ENCODE data around the gene SAMD4B. TPM values are rescaled to one million over a fixed set of nuclear protein-coding genes. Genes with fewer than 3 reads are reported as not detected.
"Not testable (repeated sequence)": the region's sequence is repeated elsewhere in the genome, so short reads cannot be mapped to it uniquely, and the experiment has no call there.

Gene SAMD4B
- total and polyA plus RNA-seq, 4 donors, result 25.8 to 145 (median 97.7) TPM

- not testable (repeated sequence) for H3K27ac ChIP-seq (ENCODE audit: low read depth, low read length); H3K9me3 ChIP-seq (ENCODE audit: control insufficient read depth, insufficient read depth, low read length); DNase-seq (ENCODE audit: low read depth in 4 of 6, low spot score in 6 of 6); H3K4me3 ChIP-seq (ENCODE audit: low read depth, low read length)
- 97% methylated on average over 5 of the region's 7 CpGs for WGBS (ENCODE audit: insufficient coverage)
- H3K27me3 ChIP-seq (ENCODE audit: control insufficient read depth, insufficient read depth, low read length), result peaks cover 23% of the 10 kb centered on the region
- H3K4me1 ChIP-seq (ENCODE audit: control insufficient read depth, insufficient read depth, low read length), result peaks cover 36% of the 10 kb centered on the region
- H3K36me3 ChIP-seq (ENCODE audit: control insufficient read depth, insufficient read depth, low read length), result peaks cover 53% of the 10 kb centered on the region
Observed at GRCh38 chr19:39309305-39309670, 32.9 kb upstream of the SAMD4B start.

DNA sequence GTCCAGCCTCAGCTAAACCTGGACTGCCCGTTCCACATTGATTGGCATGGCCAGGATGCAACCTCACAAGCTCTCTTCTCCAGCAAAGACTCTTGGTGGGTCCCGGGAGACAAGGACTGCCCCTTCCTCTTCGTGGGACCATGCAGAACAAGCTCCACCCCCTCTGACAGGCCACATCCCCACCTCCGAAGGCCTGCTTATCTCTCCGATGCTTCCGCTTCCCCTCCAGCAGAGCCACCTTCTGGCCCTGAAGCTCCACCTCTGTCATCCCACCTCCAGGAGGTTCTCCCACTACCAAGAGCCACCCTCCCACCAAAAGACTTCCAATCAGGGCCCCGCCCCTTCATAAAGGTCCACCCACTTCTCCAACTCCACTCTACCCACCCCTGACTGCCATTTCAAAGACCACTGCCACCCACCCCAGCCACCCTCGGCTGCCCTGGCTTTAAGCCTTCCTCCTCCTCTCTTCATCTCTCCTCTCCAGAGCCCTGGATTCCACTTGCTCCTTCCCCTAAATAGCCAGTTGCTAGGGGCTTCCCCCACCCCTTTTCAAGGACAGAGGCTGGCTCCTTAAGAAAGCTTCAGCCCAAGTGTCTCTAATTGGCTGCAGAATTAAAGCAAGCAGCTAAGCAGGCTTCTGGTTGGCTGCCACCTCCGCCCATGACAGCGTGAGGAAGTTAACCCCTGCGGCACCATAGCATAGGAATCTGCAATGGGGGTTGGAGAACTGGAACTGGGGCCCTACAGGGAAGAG, 31.5 kb upstream of the SAMD4B start:
- Histone ChIP-seq H3K9me3 (ENCODE audit: control insufficient read depth, insufficient read depth, low read length) (no peaks in the 10 kb centered on the region), H3K4me3 (ENCODE audit: low read depth, low read length) (no peak overlapping the region), H3K4me1 (ENCODE audit: control insufficient read depth, insufficient read depth, low read length) (peaks cover 31% of the 10 kb centered on the region), H3K27me3 (ENCODE audit: control insufficient read depth, insufficient read depth, low read length) (peaks cover 23% of the 10 kb centered on the region), H3K27ac (ENCODE audit: low read depth, low read length) (no peak overlapping the region), H3K36me3 (ENCODE audit: control insufficient read depth, insufficient read depth, low read length) (peaks cover 68% of the 10 kb centered on the region)
- peak in 4 of 6 donors; percentile 43 to 87 (median 71) for DNase-seq (ENCODE audit: low read depth in 4 of 6, low spot score in 6 of 6)
- 49% methylated on average over 11 of the region's 11 CpGs for WGBS (ENCODE audit: insufficient coverage)

DNA sequence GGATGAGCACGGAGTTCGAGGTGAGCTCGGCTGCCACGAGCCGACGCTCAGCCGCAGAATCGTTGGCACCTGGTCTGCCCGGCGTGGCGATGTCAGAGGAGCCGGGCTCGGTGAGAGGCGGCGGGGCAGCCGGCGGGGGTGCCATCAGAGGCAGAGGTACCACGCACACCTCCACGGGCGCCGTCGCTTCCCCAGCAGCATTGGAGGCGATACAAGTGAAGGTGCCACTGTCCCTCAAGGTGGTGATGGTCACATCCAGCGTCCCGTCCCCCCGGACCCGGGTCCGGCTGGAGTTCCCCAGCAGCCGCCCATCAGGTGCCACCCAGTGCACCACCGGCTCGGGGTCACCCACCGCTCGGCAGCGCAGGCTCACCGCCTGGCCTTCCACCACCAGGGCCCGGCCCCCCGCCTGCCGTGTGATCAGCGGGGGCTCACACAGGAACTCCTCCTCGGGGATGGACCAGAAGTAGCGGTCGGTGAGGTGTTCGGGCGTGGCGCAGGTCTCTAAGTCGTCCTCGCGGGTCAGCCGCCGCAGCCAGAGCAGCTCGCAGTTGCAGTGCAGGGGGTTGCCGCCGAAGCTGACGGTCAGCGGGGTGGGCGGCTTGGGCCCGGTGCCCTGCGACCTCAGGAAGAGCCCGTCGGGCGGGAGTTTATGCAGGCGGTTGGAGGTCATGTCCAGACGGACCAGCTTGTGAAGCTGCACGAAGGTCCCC, 28.0 kb upstream of the SAMD4B start:
- 97% methylated on average over 64 of the region's 64 CpGs for WGBS (ENCODE audit: insufficient coverage)
- no peak overlapping the region for H3K27ac ChIP-seq (ENCODE audit: low read depth, low read length)
- peaks cover 60% of the 10 kb centered on the region for H3K36me3 ChIP-seq (ENCODE audit: control insufficient read depth, insufficient read depth, low read length)
- H3K4me1 ChIP-seq (ENCODE audit: control insufficient read depth, insufficient read depth, low read length), result peaks cover 15% of the 10 kb centered on the region
- no peaks in the 10 kb centered on the region for H3K9me3 ChIP-seq (ENCODE audit: control insufficient read depth, insufficient read depth, low read length)
- no peak for DNase-seq (ENCODE audit: low read depth in 4 of 6, low spot score in 6 of 6)
- H3K4me3 ChIP-seq (ENCODE audit: low read depth, low read length), result no peak overlapping the region
- H3K27me3 ChIP-seq (ENCODE audit: control insufficient read depth, insufficient read depth, low read length), result no peaks in the 10 kb centered on the region

GRCh38 chr19:39315933-39316332, 26.3 kb upstream of the SAMD4B start:
- no peak for DNase-seq (ENCODE audit: low read depth in 4 of 6, low spot score in 6 of 6)
- H3K27me3 ChIP-seq (ENCODE audit: control insufficient read depth, insufficient read depth, low read length), result no peaks in the 10 kb centered on the region
- no peak overlapping the region for H3K4me3 ChIP-seq (ENCODE audit: low read depth, low read length)
- no peaks in the 10 kb centered on the region for H3K9me3 ChIP-seq (ENCODE audit: control insufficient read depth, insufficient read depth, low read length)
- peaks cover 17% of the 10 kb centered on the region for H3K4me1 ChIP-seq (ENCODE audit: control insufficient read depth, insufficient read depth, low read length)
- H3K36me3 ChIP-seq (ENCODE audit: control insufficient read depth, insufficient read depth, low read length), result peaks cover 55% of the 10 kb centered on the region
- no peak overlapping the region for H3K27ac ChIP-seq (ENCODE audit: low read depth, low read length)
- no CpG with 5 or more reads among the region's 1 CpG for WGBS (ENCODE audit: insufficient coverage)

DNA sequence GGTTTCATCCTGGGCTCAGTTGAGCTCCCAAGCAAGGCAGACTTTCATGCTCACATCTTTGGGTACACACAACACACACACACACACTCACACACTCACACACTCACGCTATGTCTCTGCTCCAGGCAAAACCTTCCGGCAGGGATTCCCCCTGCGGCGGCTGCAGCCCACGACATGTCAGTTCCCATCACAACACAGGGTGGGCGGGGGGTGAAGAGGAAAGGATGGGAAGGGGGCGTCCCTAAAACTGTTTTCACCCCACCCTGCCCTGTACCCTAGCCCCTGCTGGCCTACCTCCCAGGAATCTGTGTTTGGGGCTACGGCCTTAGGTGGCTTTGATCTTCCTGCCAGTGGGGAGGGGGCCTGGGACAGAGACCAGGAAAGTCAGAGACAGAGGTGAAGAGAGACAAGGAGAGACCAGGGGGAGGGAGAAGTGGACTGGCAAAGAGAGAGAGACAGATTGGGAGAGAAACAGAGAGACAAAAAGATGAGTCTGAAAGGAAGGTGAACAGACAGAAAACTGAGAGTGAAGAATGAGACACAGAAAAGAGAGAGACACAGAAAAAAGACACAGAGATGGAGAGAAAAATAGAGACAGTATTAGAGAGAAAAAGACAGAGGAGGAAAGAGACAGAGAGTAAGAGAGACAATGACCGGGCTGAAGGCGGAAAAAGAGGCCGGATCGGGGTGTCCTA, 25.4 kb upstream of the SAMD4B start:
- no peak for DNase-seq (ENCODE audit: low read depth in 4 of 6, low spot score in 6 of 6)
- Histone ChIP-seq H3K4me1 (ENCODE audit: control insufficient read depth, insufficient read depth, low read length) (peaks cover 14% of the 10 kb centered on the region), H3K36me3 (ENCODE audit: control insufficient read depth, insufficient read depth, low read length) (peaks cover 52% of the 10 kb centered on the region), H3K4me3 (ENCODE audit: low read depth, low read length) (no peak overlapping the region), H3K27ac (ENCODE audit: low read depth, low read length) (no peak overlapping the region), H3K9me3 (ENCODE audit: control insufficient read depth, insufficient read depth, low read length) (no peaks in the 10 kb centered on the region), H3K27me3 (ENCODE audit: control insufficient read depth, insufficient read depth, low read length) (no peaks in the 10 kb centered on the region)
- WGBS (ENCODE audit: insufficient coverage), result no CpG with 5 or more reads among the region's 12 CpGs

- 90% methylated on average over 2 of the region's 4 CpGs for WGBS (ENCODE audit: insufficient coverage)
- Histone ChIP-seq H3K27me3 (ENCODE audit: control insufficient read depth, insufficient read depth, low read length) (no peaks in the 10 kb centered on the region), H3K27ac (ENCODE audit: low read depth, low read length) (no peak overlapping the region), H3K9me3 (ENCODE audit: control insufficient read depth, insufficient read depth, low read length) (no peaks in the 10 kb centered on the region), H3K4me1 (ENCODE audit: control insufficient read depth, insufficient read depth, low read length) (peaks cover 14% of the 10 kb centered on the region), H3K4me3 (ENCODE audit: low read depth, low read length) (no peak overlapping the region), H3K36me3 (ENCODE audit: control insufficient read depth, insufficient read depth, low read length) (peaks cover 44% of the 10 kb centered on the region)
- no peak for DNase-seq (ENCODE audit: low read depth in 4 of 6, low spot score in 6 of 6)
Observed at GRCh38 chr19:39317476-39317875, 24.7 kb upstream of the SAMD4B start.

DNA sequence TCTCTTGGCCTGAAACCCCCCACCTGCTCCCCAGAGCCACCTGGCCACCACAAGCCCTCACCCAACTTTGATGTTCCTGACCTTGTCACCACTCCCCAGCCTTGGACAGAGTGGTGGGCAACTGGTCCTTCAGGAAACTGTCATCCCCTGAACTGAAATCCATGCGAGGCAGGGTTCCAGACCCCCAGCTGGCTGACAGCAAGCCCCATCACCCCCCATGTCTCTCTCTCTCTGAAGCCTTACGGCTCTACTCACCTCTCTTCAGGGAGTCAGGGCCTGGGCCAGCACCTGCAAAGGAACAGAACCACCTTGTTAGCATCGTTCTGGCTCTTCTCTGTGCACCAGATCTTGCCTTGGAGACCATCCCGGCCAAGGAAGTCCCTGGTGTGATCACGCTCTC, 24.1 kb upstream of the SAMD4B start:
- Histone ChIP-seq H3K27me3 (ENCODE audit: control insufficient read depth, insufficient read depth, low read length) (no peaks in the 10 kb centered on the region), H3K27ac (ENCODE audit: low read depth, low read length) (no peak overlapping the region), H3K9me3 (ENCODE audit: control insufficient read depth, insufficient read depth, low read length) (no peaks in the 10 kb centered on the region), H3K36me3 (ENCODE audit: control insufficient read depth, insufficient read depth, low read length) (peaks cover 39% of the 10 kb centered on the region), H3K4me3 (ENCODE audit: low read depth, low read length) (no peak overlapping the region), H3K4me1 (ENCODE audit: control insufficient read depth, insufficient read depth, low read length) (peaks cover 14% of the 10 kb centered on the region)
- no peak for DNase-seq (ENCODE audit: low read depth in 4 of 6, low spot score in 6 of 6)
- WGBS (ENCODE audit: insufficient coverage), result 90% methylated on average over 5 of the region's 5 CpGs

DNA sequence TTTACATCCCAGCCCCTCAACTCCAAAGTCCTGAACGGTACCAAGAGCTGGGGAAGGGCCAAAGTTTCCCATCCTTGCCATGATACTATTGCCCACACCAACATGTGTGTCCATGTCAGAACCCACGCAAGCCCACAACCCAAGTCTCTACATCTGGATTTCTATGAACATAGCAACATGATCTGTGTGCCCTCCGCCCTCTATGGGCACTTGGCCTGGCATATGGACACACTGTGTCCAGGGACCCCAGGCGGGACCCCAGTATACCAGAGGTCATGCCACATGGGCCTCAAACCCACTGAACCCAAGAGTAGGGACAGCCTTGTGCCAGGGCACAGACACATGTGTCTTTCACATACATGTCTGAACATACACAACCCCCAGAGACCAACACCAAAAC, 23.5 kb upstream of the SAMD4B start:
- H3K27me3 ChIP-seq (ENCODE audit: control insufficient read depth, insufficient read depth, low read length), result no peaks in the 10 kb centered on the region
- DNase-seq (ENCODE audit: low read depth in 4 of 6, low spot score in 6 of 6), result no peak
- H3K36me3 ChIP-seq (ENCODE audit: control insufficient read depth, insufficient read depth, low read length), result peaks cover 32% of the 10 kb centered on the region
- WGBS (ENCODE audit: insufficient coverage), result 87% methylated on average over 4 of the region's 4 CpGs
- peaks cover 14% of the 10 kb centered on the region for H3K4me1 ChIP-seq (ENCODE audit: control insufficient read depth, insufficient read depth, low read length)
- no peak overlapping the region for H3K27ac ChIP-seq (ENCODE audit: low read depth, low read length)
- no peak overlapping the region for H3K4me3 ChIP-seq (ENCODE audit: low read depth, low read length)
- H3K9me3 ChIP-seq (ENCODE audit: control insufficient read depth, insufficient read depth, low read length), result no peaks in the 10 kb centered on the region

DNA sequence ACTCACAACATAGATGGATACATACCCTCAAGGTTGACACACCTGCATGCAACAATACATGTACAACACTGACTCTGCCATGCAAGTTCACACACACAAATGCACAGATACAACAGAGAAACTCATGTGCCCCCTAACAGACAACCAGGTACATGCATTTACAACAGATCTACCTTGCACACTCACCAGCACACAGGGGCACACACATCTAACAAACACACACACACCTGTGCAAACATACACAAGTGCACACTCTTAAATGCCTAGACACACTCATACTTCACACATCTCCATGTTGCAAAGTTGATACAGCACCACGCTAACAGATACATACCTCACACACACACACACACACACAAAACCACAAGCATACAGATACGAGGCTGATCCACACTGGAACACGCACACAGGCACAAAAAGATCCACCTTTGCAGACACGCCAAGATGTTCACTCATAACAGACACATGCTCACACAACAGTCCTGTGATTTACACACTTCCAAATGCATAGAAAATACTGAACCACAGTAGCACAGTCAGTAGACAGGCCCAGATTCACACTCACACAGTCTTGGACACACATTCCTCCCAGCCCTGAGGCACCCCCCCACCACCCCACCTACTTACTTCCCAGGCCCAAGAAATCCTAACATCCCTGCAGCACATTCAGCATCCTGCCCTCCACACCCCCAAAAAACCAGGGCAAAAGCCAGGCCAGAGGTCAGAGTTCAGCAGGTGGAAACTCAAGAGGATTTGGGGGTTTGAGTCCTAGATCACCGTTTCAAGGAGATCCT, 22.9 kb upstream of the SAMD4B start:
- H3K36me3 ChIP-seq (ENCODE audit: control insufficient read depth, insufficient read depth, low read length), result peaks cover 26% of the 10 kb centered on the region
- H3K4me1 ChIP-seq (ENCODE audit: control insufficient read depth, insufficient read depth, low read length), result peaks cover 14% of the 10 kb centered on the region
- H3K4me3 ChIP-seq (ENCODE audit: low read depth, low read length), result peak overlapping the region; percentile 53
- DNase-seq (ENCODE audit: low read depth in 4 of 6, low spot score in 6 of 6), result no peak
- H3K9me3 ChIP-seq (ENCODE audit: control insufficient read depth, insufficient read depth, low read length), result no peaks in the 10 kb centered on the region
- WGBS (ENCODE audit: insufficient coverage), result 81% methylated on average over 4 of the region's 5 CpGs
- H3K27me3 ChIP-seq (ENCODE audit: control insufficient read depth, insufficient read depth, low read length), result no peaks in the 10 kb centered on the region
- H3K27ac ChIP-seq (ENCODE audit: low read depth, low read length), result no peak overlapping the region

Data from spinal cord (tissue), 10 donors.